GM10248 (cell line): ENCODE data around the gene TNFRSF4.
A peak's percentile ranks its signal among the peaks of the same experiment; 100 is the strongest.
"Not testable (repeated sequence)": the region's sequence is repeated elsewhere in the genome, so short reads cannot be mapped to it uniquely, and the experiment has no call there.

Experiments used
- CTCF ChIA-PET: fragments of 300-600 bp; sonication (Branson Sonifier 250); formaldehyde crosslinking; extraction: SDS; loops from one replicate; lab custom pipeline; 2021; ENCODE audit warnings: antibody characterized with exemption; lab: Yijun Ruan, JAX
- POLR2A ChIA-PET: fragments of 350-650 bp; sonication (Branson Sonifier 250); formaldehyde crosslinking; extraction: SDS; loops from one replicate; lab custom pipeline; 2020; ENCODE audit warnings: antibody characterized with exemption; lab: Yijun Ruan, JAX
- DNase-seq: peaks from one replicate; pipeline ENCODE4 v3.0.0; 2012; ENCODE audit errors: extremely low spot score
- CTCF ChIP-seq: IDR thresholded peaks from 2 replicates; pipeline ENCODE4 v1.5.1; 2012; ENCODE audit warnings: mild to moderate bottlenecking, low read depth; ENCODE audit errors: extremely low read depth, missing control alignments, control extremely low read depth

The TNFRSF4 gene

GRCh38 chr1:1253972-1254666 lies 40.2 kb upstream of the TNFRSF4 start:
- TF ChIP-seq CTCF = no peak
- no peak for DNase-seq
- CTCF ChIA-PET = interaction anchor here (1.0 kb wide), 1 partner anchor 131 kb away, joined by 4 read pairs; no protein-coding TSS in a partner anchor
- POLR2A ChIA-PET = no interaction called here

- CTCF ChIA-PET = no interaction called here
- DNase-seq = no peak
- TF ChIP-seq CTCF = no peak
These were observed 39.4 kb upstream of the TNFRSF4 start for GRCh38 chr1:1253314-1253713.

GRCh38 chr1:1250786-1251284 lies 36.9 kb upstream of the TNFRSF4 start:
- POLR2A ChIA-PET = interaction anchor here (0.5 to 0.6 kb wide), 2 partner anchors 43 to 73 kb away, joined by 3 read pairs; no protein-coding TSS in a partner anchor
- peak; percentile 83 for DNase-seq
- CTCF ChIA-PET = interaction anchor here (0.9 to 3.7 kb wide), 27 partner anchors 9 to 270 kb away, joined by 3 to 54 read pairs (median 4); partner anchors contain the start of gene PERM1
- no peak for TF ChIP-seq CTCF

More at GRCh38 chr1:1253314-1253713, 39.4 kb upstream of the TNFRSF4 start:
- POLR2A ChIA-PET = no interaction called here

- POLR2A ChIA-PET, CTCF ChIA-PET, DNase-seq: not testable (repeated sequence)
These were observed 34.3 kb upstream of the TNFRSF4 start for GRCh38 chr1:1248009-1248913.

- no peak for DNase-seq
- no peak for TF ChIP-seq CTCF
- ChIA-PET CTCF (interaction anchor here (0.9 kb wide), 1 partner anchor 44 kb away, joined by 3 read pairs; no protein-coding TSS in a partner anchor), POLR2A (no interaction called here)
These were observed 33.5 kb upstream of the TNFRSF4 start for GRCh38 chr1:1247341-1247913.

- DNase-seq = no peak
- POLR2A ChIA-PET = no interaction called here
- CTCF ChIA-PET = interaction anchor here (0.9 to 1.3 kb wide), 2 partner anchors 45 to 124 kb away, joined by 3 read pairs; no protein-coding TSS in a partner anchor
- TF ChIP-seq CTCF = no peak
These were observed 32.8 kb upstream of the TNFRSF4 start, which contains the start of gene C1QTNF12 for GRCh38 chr1:1246577-1247340. Gene C1QTNF12 (minus strand): TSS chr1:1246722. CDS start chr1:1246690, 32 bp downstream.
